Hepatocyte (in vitro differentiated cells): ENCODE measurements around the gene STMN3.

Experiments
- EZH2 ChIP-seq: fragments of 200-600 bp; sonication (generic); IDR thresholded peaks from 2 replicates; pipeline ENCODE4 v1.6.1; 2016; ENCODE audit warnings: antibody characterized with exemption, mild to moderate bottlenecking, borderline replicate concordance
- TF ChIP-seq, protein P1 (sequence below): fragments of 200-600 bp; sonication (generic); IDR thresholded peaks from 2 replicates; pipeline ENCODE4 v1.5.1; 2016; ENCODE audit warnings: antibody characterized with exemption, mild to moderate bottlenecking; ENCODE audit not compliant: poor library complexity

DNA sequence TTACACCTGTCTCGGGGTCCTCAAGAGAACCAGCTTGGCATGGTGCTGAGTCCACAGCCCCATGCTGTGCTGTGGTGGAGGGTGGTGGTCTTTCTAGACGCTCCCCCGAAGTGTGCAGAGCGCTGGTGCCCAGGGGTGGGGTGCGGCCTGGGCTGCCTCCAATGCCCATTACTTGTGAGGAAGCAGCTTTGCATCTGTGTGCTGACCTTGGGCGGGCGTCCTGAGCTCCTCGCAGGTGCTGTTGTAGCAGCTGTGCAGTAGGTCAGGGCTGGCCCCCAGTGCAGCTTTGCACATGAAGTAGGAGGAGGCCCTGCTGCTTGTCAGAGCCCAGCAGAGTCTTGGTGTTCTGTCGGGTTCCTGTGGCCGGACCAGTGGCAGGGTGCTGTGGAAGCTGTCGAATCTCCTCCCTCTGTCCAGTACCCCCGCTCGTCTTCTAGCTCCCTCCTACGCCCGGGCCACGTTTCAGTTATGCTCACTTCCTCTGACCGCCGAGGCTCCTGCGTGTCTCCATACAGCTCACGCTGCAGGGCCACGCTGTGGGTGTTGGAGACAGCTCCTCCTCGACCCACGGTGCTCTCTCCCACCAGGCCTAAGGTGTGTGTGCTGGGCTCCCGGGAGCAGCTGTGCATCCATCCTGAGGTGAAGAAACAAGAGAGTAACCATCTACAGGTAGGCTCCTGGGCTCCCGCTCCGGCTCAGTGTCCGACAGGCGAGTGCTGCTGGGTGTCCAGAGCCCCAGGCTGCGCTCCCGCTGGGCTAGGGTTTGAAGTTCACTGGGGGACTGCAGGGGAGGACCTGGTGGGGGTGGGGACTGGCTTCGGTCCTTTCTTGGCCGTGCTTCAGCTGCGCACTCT, 9.0 kb upstream of the STMN3 start:
- TF ChIP-seq, protein P1, sequence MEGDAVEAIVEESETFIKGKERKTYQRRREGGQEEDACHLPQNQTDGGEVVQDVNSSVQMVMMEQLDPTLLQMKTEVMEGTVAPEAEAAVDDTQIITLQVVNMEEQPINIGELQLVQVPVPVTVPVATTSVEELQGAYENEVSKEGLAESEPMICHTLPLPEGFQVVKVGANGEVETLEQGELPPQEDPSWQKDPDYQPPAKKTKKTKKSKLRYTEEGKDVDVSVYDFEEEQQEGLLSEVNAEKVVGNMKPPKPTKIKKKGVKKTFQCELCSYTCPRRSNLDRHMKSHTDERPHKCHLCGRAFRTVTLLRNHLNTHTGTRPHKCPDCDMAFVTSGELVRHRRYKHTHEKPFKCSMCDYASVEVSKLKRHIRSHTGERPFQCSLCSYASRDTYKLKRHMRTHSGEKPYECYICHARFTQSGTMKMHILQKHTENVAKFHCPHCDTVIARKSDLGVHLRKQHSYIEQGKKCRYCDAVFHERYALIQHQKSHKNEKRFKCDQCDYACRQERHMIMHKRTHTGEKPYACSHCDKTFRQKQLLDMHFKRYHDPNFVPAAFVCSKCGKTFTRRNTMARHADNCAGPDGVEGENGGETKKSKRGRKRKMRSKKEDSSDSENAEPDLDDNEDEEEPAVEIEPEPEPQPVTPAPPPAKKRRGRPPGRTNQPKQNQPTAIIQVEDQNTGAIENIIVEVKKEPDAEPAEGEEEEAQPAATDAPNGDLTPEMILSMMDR = no peak
- no peak for TF ChIP-seq EZH2
